Thyroid gland (tissue), 4 donors: ENCODE measurements around the gene MUC13.

Experiments
- CTCF ChIP-seq, 6 experiments: fragments of 200-600 bp in 3 of 6; fragments of 450-650 bp in 3 of 6; sonication (generic) in 3 of 6; IDR thresholded peaks; one replicate each; pipeline ENCODE4 v1.5.1; 2016 to 2019; ENCODE audit warnings: antibody characterized with exemption in 6 of 6, mild to moderate bottlenecking in 2 of 6, inconsistent platforms in 1 of 6, moderate library complexity in 1 of 6
- POLR2A ChIP-seq, 2 donors: fragments of 450-650 bp; IDR thresholded peaks; one replicate each; pipeline ENCODE4 v1.6.1; 2017; ENCODE audit warnings: antibody characterized with exemption in 2 of 2, mild to moderate bottlenecking in 2 of 2, moderate library complexity in 1 of 2

- TF ChIP-seq CTCF (IDR thresholded peaks at IDR 0.05) (no peak), POLR2A (IDR thresholded peaks at IDR 0.05) (no peak)
Measured at GRCh38 chr3:124973290-124973689, 38.7 kb upstream of the MUC13 start.
